TTC549 (cell line): ENCODE measurements around the gene SRGAP3.
"Not testable (repeated sequence)": the region's sequence is repeated elsewhere in the genome, so short reads cannot be mapped to it uniquely, and the experiment has no call there.

Experiments
- FAIRE-seq: peaks from 2 replicates; lab custom pipeline; 2012; peaks lifted over from hg19 to GRCh38; lab: Jason Lieb, UNC

Gene SRGAP3

DNA sequence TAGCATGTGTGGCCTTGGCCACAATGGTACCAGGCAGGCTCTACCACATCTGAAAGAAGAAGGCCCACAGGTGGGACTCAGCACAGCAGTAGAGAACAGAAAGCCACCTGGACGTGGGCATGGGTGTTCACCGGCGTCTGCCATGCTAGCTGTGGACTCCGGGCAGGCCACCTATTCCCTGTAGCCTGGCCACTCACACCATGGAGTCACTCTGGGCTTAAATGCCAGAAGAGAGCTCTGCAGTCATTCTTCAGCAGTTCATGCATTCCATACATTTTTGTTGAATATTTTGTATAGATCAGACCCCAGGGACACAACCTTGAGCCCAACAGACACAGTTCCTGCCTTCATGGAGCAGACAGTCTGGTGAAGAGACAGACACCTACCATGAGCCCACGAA lies 138.6 kb downstream of the SRGAP3 start:
- no peak for FAIRE-seq

DNA sequence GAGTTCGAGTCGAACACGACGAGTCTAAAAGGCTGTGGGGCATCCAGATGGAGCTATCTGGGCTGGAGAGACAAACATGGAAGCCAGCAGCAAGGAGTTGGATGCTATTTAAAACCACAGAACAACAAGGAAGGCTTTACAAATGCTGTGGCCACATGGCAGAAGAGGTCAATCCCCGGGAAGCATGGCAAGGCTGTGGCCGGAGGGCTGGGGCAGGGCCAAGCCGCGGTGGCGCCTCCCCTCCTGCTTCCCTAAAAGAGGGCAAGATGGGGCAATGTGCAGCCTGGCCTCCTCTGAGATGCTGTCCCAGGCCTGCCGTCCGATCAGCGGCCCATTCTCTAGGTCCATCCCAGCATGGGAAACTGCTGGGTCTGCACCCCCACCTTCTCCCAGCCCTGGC lies 139.1 kb downstream of the SRGAP3 start:
- no peak for FAIRE-seq

DNA sequence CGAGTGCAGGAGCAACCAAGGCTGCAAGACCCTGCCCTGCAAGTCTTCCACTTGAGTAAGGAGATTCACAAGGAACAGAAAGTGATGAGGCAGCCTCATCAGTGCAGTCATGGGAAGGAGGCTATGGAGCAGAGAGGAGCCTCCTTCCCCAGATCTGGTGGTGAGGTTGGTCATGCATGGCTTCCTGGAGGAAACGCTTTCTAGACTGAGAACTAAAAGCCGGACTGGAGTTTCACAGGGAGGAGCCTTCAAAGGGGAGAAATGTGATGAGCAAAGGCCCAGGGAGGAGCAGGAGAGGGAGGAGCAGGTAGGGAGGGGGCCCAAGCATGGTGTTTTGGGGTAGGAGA lies 139.9 kb downstream of the SRGAP3 start:
- no peak for FAIRE-seq

- no peak for FAIRE-seq
Observed at GRCh38 chr3:9108876-9109567, 140.4 kb downstream of the SRGAP3 start.

DNA sequence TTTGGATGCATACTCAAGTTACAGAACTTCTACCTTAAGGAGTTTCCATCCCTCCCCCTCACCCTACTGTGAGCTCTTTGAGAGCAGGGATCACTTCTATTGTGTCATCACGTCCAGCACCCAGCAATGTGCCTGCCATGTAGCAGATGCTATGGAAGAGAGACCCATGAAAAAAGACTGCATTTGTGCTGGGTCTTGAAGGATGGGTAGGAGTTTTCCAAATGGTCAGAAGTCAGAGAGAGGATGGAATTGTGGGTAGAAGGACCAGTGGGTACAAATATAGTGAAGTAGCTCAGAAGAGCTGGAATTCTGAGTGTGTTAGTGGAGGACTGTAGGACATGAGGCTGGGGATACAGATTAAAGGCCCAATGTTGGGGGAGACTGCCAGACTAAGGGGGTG lies 141.7 kb downstream of the SRGAP3 start:
- FAIRE-seq = no peak

DNA sequence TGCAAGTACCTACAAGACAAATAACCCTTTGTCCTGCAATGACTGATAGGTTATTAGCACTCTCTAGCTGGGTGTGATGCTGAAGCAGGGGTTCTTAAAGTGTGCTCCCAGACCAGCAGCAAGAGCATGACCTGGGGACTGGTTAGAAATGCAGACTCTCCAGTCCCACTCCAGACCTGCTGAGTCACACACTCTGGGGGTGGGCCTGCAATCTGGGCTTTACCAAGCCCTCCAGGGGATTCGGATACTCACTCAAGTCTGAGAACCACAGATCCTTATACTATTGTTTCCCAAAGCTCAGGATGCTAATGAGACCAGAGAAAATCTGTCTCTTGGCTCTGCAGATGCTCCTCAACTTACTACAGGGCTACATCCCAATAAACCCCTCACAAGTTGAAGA lies 144.0 kb downstream of the SRGAP3 start:
- no peak for FAIRE-seq

GRCh38 chr3:9104121-9104520 lies 145.3 kb downstream of the SRGAP3 start:
- no peak for FAIRE-seq

GRCh38 chr3:9102240-9102981 lies 147.0 kb downstream of the SRGAP3 start:
- FAIRE-seq = no peak

- no peak for FAIRE-seq
Observed at GRCh38 chr3:9101286-9101685, 148.2 kb downstream of the SRGAP3 start.

DNA sequence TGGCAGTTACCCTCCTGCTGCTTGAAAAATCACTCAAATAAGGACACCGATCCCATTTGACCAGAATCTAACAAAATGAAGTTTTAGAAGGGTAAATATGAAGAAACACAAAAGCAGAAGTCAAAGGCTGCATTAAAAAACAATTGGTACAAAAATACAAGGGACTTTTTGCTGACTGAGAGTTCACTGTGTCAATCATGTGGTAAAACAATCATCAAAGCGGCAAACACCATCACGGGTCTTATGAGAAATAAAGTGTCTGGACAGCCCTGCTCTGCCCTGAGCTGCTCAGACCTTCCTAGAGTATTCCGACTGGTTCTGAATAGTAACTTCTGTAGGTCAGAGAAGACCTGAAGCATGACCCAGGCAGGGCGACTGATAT lies 148.9 kb downstream of the SRGAP3 start:
- no peak for FAIRE-seq

- no peak for FAIRE-seq
Observed at GRCh38 chr3:9099702-9100512, 149.5 kb downstream of the SRGAP3 start.

DNA sequence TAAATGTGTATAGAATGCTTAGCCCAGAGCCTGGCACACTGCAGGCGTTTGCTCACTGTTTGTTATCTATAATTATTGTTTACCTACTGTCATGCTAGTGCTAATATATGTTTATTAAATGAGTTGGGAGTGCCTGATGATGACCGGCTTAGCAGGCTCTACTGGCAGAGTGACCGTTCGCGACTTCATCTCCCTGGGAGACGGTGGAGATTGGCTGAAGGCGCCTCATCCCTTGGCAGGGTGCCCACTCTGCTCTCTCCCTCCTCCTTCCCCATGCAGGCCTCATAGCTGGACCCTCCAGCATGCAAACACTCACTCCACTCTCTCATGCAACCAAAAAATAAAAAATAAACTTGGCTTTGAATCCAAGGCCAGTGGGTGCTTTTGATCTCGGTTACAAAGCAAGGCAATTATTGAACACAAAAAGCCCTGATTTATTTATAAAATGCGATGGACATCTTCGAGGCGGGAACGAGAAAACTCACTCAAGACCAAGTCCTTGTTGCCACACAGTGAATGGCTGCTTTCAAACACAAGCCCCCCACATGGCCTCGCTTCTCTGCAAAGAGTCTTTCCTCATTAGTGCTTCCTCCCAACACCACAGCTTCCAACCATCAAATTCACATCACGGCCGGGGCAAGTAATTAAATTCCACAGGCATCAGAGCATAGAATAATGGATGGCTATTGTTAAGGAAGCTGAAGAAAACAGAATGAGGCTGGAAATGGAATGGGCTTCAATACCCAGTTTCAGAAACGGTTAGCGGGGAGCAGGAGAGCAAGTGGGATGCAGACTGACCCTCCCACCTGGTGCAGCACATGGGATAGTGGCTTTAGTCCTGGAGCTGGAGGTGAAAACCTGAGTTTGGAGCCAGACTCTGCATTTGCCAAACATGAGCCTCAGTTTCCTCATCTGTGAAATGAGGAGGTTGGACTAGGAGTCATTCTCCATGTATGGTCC lies 150.4 kb downstream of the SRGAP3 start:
- no peak for FAIRE-seq

GRCh38 chr3:9097495-9097894 lies 152.0 kb downstream of the SRGAP3 start:
- no peak for FAIRE-seq

GRCh38 chr3:9091486-9092235 lies 157.8 kb downstream of the SRGAP3 start:
- FAIRE-seq = no peak

DNA sequence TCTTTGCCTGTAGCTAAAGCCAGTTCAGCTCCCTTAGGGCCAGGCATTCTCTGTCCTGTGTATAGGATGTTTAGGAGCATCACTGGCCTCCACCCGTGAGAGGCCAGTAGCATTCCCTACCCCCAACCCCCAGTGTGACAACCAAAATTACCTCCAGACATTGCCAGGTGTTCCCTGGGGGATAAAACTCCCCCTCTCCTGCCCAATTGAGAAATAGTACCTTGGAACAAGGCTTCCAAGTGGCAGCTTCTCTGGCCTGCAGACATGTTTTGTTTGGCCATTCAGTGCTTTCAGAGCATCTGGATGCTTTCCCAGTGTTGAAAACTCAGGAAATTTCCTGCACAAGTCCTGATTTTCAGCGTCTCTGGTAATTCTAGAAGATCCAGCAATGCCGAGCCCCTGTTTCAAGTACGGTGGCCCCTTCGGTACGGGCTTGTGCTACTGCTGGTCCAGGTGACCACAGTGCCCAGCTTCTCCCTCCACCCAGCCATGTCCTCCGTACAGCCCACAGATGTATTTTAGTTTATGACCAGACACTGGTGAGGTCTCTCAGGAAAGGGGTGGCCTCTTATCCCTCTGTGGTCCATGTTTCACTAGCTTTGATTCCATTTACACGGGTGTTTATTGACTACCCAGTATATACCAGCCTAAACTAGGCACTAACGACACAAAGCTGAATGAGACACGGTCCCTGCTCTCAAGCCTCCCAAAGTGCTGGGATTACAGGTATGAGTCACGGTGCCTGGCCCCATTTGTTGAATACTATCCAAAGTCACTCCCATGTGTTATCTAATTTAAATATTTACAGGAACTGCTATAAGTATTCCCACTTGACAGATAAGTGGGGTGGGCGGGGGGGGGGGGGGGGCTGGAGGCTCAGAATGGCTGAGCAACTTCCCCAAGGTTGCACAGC lies 160.7 kb downstream of the SRGAP3 start:
- no peak for FAIRE-seq

DNA sequence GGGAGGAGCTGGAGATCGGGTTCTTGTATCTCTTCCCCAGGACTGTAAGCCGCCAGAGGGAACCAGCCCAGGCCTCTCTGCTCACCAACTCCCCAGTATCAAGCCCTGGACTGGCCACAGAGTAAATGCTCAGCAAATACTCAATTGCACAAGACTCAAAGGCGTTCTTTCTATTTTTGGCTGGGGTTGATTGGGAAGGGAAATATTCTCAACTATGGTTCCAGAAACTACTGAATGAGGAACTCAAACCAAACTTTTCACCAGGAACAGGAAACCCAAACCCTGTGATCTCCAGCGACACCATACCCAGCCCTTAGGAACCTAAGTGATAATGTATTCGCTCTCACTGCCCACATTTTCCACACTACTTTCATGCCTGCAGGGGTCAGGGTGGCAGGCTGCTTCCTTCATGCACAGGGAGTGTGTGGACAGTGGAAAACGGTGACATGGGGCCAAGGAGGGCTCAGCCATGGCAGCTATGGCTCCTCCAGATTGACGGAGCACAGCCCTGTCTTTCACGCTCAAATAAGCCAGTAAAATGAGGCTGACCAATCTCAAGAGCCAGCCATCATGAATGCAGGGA lies 161.5 kb downstream of the SRGAP3 start:
- FAIRE-seq = no peak

DNA sequence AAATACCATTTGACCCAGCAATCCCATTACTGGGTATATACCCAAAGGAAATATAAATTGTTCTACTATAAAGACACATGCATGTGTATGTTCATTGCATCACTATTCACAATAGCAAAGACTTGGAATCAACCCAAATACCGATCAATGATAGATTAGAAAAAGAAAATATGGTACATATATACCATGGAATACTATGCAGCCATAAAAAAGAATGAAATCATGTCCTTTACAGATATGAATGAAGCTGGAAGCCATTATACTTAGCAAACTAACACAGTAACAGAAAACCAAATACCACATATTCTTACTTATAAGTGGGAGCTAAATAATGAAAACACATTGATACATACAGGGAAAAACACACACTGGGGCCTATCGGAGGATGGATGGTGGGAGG lies 164.0 kb downstream of the SRGAP3 start:
- not testable (repeated sequence) for FAIRE-seq

DNA sequence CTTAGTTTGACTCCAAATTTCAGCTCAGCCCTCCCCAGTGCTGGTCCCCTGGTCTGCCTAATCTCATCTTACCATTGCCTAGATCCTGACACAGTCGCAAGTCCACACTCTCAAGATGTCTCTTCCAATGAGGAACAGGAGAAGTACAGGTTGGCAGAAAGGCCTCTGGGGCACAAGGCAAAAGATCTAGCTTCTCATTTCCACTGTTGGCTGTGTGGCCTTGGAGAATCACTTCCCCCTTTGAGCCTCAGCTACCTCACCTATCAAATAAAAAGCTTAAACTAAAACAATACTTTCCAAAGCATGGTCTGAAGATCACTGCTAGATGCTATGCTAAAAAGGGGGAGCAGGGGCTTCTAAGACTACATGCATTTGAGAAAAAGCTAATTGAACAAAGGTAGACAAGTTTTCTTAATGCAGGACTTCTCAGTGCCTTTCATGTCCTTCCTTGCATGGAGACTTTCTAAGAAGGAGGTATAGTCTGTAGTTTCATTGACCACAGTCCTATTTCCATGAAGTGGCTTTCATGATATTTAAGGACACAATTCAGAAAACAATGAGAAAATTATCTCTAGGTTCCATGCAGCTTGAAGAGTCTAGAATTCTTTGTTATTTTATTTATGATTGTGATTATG lies 168.1 kb downstream of the SRGAP3 start:
- no peak for FAIRE-seq

GRCh38 chr3:9080163-9080562 lies 169.3 kb downstream of the SRGAP3 start:
- FAIRE-seq = no peak
